NCI-H2196 (cell line): ENCODE data around the gene FGF22.
"Not testable (repeated sequence)": the region's sequence is repeated elsewhere in the genome, so short reads cannot be mapped to it uniquely, and the experiment has no call there.

ENCODE experiments used
- DNase-seq: peaks from one replicate; lab custom pipeline; 2025; ENCODE audit not compliant: unreplicated experiment; lab: John Stamatoyannopoulos, UW

FGF22 gene

DNA sequence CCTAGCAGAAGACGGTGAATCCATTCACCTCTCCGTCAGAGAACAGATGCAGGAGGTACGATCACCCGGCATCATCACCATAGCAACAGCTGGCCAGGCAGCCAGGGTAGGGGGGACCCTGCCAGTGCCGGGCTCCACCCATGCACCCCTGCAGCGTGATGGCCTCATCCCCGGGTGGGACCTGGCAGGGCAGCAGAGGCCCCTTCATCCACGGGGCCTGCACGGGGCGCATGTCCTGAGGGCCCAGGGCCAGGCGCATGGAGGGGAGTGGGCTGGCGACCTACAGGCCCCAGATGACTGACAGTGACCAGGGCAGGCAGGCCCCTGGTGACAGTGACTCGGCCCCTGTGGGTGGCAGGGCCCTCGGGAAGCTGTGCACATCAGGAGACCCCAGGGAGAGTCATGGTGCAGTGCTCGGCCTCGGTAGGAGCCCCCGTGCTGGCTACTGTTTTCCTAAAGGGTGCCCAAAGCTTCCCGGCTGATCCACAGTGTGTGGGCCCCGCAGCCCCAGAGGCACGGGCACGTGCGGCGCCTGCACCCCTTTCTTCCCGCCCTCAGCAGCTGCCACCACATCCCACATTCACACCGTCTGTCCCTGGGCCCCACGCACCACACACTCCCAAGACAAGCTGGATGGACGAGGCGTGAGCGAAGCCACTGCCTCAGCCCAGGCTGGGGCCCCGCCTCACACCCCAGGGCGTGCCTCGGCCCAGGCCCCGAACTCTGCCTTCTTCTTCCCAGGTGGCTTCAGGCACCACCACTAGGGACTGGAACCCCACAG is 18.6 kb downstream of the FGF22 start:
- no peak for DNase-seq

- DNase-seq: no peak
These were observed 19.5 kb downstream of the FGF22 start for GRCh38 chr19:658916-659839.

- DNase-seq: no peak
These were observed 21.2 kb downstream of the FGF22 start for GRCh38 chr19:660793-661426.

DNA sequence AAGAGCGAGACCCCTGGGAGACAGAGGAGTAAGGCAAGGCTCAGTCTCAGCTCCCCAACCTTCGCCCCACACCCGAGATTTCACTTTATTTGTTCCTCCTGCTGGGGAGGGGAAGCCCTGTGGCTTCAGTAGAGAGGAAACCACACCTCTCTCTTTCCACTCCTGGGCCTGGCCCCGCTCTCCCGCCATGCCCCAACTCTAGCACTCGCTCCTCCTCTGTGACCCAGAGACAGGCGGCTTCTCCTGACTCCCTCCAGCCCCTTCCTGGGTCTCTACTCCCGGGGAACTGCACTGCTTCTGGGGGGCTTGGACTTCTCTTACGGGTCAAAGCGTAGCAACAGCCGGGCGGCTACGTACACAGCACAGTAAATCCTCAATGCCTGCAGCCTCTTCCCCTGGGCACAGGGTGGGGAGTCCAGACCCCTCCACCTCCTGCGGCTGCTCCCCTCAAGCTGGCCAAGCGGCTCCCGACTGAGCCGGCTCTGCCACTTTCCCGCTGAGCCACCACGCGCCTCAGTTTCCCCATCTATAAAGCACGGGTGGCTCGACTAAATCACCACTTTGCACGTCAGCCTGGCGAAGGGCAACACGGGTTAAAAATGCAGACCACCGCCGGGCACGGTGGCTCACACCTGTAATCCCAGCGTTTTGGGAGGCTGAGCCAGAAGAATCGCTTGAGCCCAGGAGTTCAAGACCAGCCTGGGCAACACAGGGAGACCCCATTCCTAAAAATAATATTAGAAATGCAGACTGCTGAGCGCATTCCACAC is 21.9 kb downstream of the FGF22 start:
- DNase-seq: no peak

GRCh38 chr19:662207-662961 is 22.7 kb downstream of the FGF22 start:
- DNase-seq: no peak

DNA sequence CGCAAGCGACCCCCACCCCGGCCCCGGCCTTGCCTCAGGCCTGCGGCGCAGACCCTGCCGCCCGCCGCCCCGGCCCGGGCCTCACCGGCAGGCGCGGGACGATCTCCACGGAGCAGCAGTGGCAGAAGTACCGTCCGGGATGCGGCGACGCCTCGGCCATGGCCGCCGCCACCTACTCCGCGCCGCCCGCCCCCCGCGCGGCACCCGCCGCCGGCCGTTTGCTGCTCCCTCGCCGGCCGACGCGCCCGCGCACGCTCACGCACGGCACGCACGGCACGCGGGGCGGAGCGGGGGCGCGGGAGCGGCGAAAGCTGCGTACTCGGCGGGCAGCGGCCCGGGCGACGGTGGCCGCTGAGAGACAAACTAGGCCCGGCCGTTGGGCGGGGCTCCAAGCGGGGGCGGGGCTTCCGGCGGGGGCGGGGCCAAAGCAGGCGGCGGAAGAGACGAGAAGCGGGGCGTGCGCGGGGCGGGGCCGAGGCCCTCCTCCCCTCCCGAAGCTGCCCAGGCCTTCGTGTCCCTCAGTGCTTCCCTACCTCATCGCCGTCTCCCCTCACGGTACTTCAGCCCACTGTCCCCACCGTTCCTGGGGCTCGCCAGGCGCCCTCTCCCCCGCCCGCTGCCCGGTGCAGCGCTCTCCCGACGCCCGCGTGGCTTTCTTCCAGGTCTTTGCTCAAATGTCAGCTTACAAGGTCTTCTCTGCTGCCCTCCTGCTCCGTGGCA is 23.4 kb downstream of the FGF22 start, which contains the start of gene RNF126:
TSS of gene RNF126 (minus strand) at position 253 of the 720 bp plus-strand sequence. CDS start at position 160, 93 bp downstream.
- peak; percentile 95 for DNase-seq

DNA sequence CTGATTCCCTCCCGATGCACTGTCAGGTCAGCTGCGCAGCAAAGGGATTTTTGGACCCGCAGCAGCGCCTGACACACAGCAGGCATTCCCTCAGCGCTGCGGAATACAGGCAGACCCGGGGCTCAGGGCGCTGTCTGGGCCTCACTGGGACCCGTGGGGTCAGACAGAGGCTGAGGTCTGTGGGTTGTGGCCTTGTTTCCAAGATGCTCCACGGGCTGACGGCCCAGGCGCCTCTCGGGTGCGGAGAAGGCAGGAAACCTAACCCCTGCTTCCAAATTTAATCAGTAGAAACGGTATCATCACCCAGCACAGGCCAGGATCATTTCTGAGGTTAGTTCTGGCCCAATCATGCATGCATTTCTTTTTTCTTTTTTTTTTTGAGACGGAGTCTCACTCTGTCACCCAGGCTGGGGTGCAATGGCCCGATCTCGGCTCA is 24.0 kb downstream of the FGF22 start:
- DNase-seq: no peak

DNA sequence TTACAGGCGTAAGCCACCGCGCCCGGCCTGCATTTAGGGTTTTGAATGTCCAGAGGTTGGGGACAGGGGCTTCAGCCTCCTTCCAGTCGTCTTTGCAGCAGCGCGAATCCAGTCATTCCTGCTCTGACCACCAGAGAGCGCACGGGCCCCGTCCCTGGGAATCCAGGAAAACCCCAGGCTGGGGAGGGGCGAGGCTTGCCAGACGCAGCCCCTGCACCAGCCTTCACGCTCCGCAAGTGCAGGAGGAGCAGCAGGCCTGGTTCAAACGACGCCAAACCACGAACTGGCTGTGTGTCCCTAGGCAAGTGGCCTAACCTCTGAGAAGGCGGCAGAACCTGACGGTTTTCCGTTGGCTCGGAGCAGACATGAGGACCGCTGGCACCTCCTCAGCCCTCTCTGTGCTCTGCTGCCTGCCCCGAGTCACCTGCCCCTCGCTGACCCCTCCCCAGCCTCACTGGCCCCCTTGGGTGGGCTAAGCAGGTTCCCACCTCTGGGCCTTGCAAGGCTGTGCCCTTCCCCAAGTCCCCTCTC is 25.3 kb downstream of the FGF22 start:
- peak; percentile 85 for DNase-seq

DNA sequence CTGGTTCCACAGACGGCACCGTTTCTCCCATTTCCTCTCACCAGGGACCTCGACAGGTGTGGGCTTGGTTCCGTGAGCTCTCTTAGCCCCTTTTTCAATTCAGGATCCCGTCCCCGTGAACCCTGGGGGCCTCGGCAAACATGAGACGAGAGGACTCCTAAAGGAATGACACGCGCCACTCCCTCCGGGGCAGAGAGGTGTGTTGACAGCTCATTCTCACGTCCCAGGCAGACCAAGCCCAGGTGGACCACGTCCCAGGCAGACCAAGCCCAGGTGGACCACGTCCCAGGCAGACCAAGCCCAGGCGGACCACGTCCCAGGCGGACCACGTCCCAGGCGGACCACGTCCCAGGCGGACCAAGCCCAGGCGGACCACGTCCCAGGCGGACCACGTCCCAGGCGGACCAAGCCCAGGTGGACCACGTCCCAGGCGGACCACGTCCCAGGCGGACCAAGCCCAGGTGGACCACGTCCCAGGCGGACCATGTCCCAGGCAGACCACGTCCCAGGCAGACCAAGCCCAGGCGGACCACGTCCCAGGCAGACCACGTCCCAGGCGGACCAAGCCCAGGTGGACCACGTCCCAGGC is 27.4 kb downstream of the FGF22 start:
- not testable (repeated sequence) for DNase-seq

DNA sequence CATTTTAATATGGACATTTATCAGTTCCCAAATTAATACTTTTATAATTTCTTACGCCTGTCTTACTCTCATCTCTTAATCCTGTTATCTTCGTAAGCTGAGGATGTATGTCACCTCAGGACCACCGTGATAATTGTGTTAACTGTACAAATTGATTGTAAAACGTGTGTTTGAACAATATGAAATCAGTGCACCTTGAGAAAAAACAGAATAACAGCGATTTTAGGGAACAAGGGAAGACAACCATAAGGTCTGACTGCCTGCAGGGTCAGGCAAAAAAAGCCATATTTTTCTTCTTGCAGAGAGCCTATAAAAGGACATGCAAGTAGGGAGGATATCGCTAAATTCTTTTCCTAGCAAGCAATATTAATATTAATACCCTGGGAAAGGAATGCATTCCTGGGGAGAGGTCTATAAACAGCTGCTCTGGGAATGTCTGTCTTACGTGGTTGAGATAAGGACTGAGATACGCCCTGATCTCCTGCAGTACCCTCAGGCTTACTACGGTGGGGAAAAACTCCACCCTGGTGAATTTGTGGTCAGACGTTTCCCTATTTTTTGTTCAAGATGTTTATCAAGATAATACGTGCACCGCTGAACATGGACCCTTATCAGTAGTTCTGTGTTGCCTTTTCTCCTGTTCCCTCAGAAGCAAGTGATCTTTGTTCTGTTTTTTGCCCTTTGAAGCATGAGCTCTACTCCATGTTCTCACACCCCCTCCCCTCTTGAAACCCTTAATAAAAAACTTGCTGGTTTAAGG is 29.2 kb downstream of the FGF22 start:
- DNase-seq: not testable (repeated sequence)

GRCh38 chr19:670609-671075 is 31.0 kb downstream of the FGF22 start:
- no peak for DNase-seq

GRCh38 chr19:674282-675151 is 34.8 kb downstream of the FGF22 start:
- DNase-seq: no peak

GRCh38 chr19:676007-676338 is 36.3 kb downstream of the FGF22 start:
- no peak for DNase-seq

GRCh38 chr19:676339-677105 is 36.8 kb downstream of the FGF22 start, which contains the start of gene FSTL3:
TSS of gene FSTL3 (plus strand) at chr19:676392. CDS start at chr19:676424, 32 bp downstream.
- DNase-seq: no peak

DNA sequence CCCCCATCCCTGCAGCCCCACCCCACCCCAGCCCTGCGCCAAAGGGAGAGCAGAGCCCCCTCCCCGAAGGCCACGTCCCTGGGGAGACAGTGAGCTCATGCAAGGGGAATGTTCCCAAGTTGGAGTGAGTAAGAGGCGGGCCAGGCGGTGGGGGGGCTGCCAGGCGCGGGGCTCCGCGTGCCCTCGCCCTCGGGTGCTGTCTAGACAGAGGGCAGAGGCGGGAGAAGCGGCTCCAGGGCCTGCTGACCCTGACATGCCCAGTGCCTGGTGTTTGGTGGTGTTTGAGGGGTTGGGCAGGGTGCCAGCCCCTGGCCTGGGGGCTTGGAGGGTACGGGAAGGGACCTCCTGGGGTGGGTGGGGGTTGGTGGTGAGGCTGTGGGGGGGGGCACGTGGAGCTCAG is 37.5 kb downstream of the FGF22 start:
- no peak for DNase-seq
